ENCODE data around the gene PALM. TPM values are rescaled to one million over a fixed set of nuclear protein-coding genes. Genes with fewer than 3 reads are reported as not detected.

PALM gene
- total RNA-seq, 2 experiments from 2014 or later = 1.2 TPM; not detected in 1

DNA sequence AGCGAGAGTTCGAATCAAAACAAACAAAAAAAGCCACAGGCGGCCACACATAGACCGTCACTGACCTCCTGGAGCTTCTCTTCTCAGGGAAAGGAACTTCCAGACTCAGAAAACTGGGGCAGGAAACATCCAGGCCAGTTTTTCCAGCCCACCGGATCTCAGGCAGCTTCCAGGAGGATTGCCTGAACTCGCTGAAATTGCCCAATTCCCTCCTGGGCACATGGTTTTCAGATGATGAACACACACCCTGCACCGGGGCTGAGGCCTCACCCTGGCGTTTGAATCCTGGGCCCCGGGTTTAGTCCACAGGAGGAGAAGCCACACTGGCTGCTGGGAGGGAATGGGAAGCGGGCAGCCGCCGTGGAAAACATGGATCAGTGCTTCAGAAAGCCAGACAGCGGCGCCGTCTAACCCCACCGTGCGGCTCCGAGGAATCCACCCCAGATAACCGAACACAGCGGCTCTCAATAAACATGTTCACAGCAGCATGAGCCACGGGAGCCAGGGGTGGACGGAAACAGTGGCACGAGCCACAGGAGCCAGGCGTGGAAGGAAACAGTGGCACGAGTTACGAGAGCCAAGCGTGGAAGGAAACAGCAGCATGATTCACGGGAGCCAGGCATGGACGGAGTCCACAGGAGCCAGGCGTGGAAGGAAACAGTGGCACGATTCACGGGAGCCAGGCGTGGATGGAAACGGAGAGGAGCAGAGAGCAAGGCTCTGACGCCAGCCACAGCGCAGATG lies 70.3 kb downstream of the PALM start:
- H3K79me2 ChIP-seq (ENCODE audit: insufficient read depth, low read depth, low read length) = no peaks in the 10 kb centered on the region
- intact Hi-C loops (cut with micrococcal nuclease; ENCODE audit: unreplicated experiment) = no loop called here
- no peaks in the 10 kb centered on the region for H3K36me3 ChIP-seq (ENCODE audit: insufficient read depth, low read length)
- TF ChIP-seq EZH2phosphoT487 (IDR thresholded peaks at IDR 0.05; ENCODE audit: borderline replicate concordance, low read depth, low read length) = no peak
- TF ChIP-seq, protein P1, sequence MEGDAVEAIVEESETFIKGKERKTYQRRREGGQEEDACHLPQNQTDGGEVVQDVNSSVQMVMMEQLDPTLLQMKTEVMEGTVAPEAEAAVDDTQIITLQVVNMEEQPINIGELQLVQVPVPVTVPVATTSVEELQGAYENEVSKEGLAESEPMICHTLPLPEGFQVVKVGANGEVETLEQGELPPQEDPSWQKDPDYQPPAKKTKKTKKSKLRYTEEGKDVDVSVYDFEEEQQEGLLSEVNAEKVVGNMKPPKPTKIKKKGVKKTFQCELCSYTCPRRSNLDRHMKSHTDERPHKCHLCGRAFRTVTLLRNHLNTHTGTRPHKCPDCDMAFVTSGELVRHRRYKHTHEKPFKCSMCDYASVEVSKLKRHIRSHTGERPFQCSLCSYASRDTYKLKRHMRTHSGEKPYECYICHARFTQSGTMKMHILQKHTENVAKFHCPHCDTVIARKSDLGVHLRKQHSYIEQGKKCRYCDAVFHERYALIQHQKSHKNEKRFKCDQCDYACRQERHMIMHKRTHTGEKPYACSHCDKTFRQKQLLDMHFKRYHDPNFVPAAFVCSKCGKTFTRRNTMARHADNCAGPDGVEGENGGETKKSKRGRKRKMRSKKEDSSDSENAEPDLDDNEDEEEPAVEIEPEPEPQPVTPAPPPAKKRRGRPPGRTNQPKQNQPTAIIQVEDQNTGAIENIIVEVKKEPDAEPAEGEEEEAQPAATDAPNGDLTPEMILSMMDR (conservative IDR thresholded peaks at IDR 0.05; ENCODE audit: low read length) = no peak
- H2AFZ ChIP-seq (ENCODE audit: low read length) = no peak overlapping the region
- no TSS peak for BruUV-seq (replicated peaks)
- H3K4me2 ChIP-seq (ENCODE audit: low read length) = no peak overlapping the region
- DNase-seq (ENCODE audit: low spot score) = no peak
- no peaks in the 10 kb centered on the region for H3K9me2 ChIP-seq (ENCODE audit: insufficient read depth, low read length)
- ChIA-PET CTCF (ENCODE audit: unreplicated experiment) (no interaction called here), POLR2A (no interaction called here)
- no peaks in the 10 kb centered on the region for H4K20me1 ChIP-seq (ENCODE audit: insufficient read depth, low read length)
- no peak overlapping the region for H3K4me3 ChIP-seq (ENCODE audit: low read depth, low read length, poor library complexity, severe bottlenecking)
- no peaks in the 10 kb centered on the region for H3K4me1 ChIP-seq (ENCODE audit: insufficient read depth, low read length, poor library complexity, severe bottlenecking)
- H3K9me3 ChIP-seq (ENCODE audit: low read length) = no peaks in the 10 kb centered on the region
- H3K27ac ChIP-seq (ENCODE audit: low read depth, low read length, poor library complexity, severe bottlenecking) = no peak overlapping the region

DNA sequence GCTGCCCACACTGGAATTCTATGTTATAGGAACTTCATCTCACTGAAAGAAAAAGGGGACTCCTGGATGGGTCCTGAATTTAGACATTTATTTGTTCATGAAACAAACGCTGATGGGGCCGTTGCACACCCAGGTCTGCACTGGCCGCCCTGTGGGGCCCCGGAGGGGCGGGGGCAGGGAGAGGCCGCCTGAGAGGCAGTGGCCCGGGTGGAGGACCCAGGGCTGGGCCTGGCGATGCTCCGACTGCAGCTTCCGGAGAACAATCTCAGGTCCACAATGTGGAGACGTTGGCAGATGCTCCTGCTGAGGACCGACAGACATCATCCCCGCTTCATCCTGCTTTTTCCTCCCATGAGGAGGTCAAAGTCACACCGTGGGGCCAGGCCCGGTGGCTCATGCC lies 72.2 kb downstream of the PALM start:
- BruUV-seq (replicated peaks) = no TSS peak
- no peaks in the 10 kb centered on the region for H3K36me3 ChIP-seq (ENCODE audit: insufficient read depth, low read length)
- no peaks in the 10 kb centered on the region for H3K79me2 ChIP-seq (ENCODE audit: insufficient read depth, low read depth, low read length)
- H2AFZ ChIP-seq (ENCODE audit: low read length) = no peak overlapping the region
- H3K9me2 ChIP-seq (ENCODE audit: insufficient read depth, low read length) = no peaks in the 10 kb centered on the region
- H4K20me1 ChIP-seq (ENCODE audit: insufficient read depth, low read length) = no peaks in the 10 kb centered on the region
- H3K4me2 ChIP-seq (ENCODE audit: low read length) = no peak overlapping the region
- H3K27ac ChIP-seq (ENCODE audit: low read depth, low read length, poor library complexity, severe bottlenecking) = no peak overlapping the region
- TF ChIP-seq EZH2phosphoT487 (IDR thresholded peaks at IDR 0.05; ENCODE audit: borderline replicate concordance, low read depth, low read length) = no peak
- TF ChIP-seq, protein P1 (conservative IDR thresholded peaks at IDR 0.05; ENCODE audit: low read length) = no peak
- no peak for DNase-seq (ENCODE audit: low spot score)
- ChIA-PET CTCF (ENCODE audit: unreplicated experiment) (no interaction called here), POLR2A (no interaction called here)
- no peak overlapping the region for H3K4me3 ChIP-seq (ENCODE audit: low read depth, low read length, poor library complexity, severe bottlenecking)
- H3K4me1 ChIP-seq (ENCODE audit: insufficient read depth, low read length, poor library complexity, severe bottlenecking) = no peaks in the 10 kb centered on the region
- intact Hi-C loops (cut with micrococcal nuclease; ENCODE audit: unreplicated experiment) = no loop called here
- H3K9me3 ChIP-seq (ENCODE audit: low read length) = no peaks in the 10 kb centered on the region

DNA sequence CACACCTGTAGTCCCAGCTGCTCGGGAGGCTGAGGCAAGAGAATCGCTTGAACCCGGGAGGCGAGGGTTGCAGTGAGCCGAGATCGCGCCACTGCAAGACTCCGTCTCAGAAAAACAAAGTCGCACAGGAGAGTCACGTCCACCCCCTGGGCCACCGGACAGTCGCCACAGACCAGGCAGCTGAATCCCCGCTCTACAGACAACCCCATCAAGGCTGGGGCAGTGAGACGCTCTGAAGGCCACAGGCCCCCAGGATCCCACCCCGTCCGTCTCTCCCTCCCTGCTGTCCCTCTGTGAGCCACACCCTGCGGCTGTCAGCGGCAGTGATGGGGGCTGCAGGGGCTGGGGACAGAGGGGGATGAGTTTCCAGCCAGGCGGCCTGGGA lies 73.1 kb downstream of the PALM start:
- H3K4me1 ChIP-seq (ENCODE audit: insufficient read depth, low read length, poor library complexity, severe bottlenecking) = no peaks in the 10 kb centered on the region
- H4K20me1 ChIP-seq (ENCODE audit: insufficient read depth, low read length) = no peaks in the 10 kb centered on the region
- H3K9me2 ChIP-seq (ENCODE audit: insufficient read depth, low read length) = no peaks in the 10 kb centered on the region
- TF ChIP-seq, protein P1 (conservative IDR thresholded peaks at IDR 0.05; ENCODE audit: low read length) = no peak
- no peak for TF ChIP-seq EZH2phosphoT487 (IDR thresholded peaks at IDR 0.05; ENCODE audit: borderline replicate concordance, low read depth, low read length)
- POLR2A ChIA-PET = no interaction called here
- no peak overlapping the region for H3K27ac ChIP-seq (ENCODE audit: low read depth, low read length, poor library complexity, severe bottlenecking)
- no peak overlapping the region for H3K4me3 ChIP-seq (ENCODE audit: low read depth, low read length, poor library complexity, severe bottlenecking)
- no peak for DNase-seq (ENCODE audit: low spot score)
- no peaks in the 10 kb centered on the region for H3K36me3 ChIP-seq (ENCODE audit: insufficient read depth, low read length)
- intact Hi-C loops (cut with micrococcal nuclease; ENCODE audit: unreplicated experiment) = no loop called here
- H3K79me2 ChIP-seq (ENCODE audit: insufficient read depth, low read depth, low read length) = no peaks in the 10 kb centered on the region
- CTCF ChIA-PET (ENCODE audit: unreplicated experiment) = interaction anchor here (0.6 kb wide), 1 partner anchor 119 kb away, joined by 3 read pairs; the partner anchor contains the start of gene RNF126
- no peaks in the 10 kb centered on the region for H3K9me3 ChIP-seq (ENCODE audit: low read length)
- H3K4me2 ChIP-seq (ENCODE audit: low read length) = no peak overlapping the region
- no TSS peak for BruUV-seq (replicated peaks)
- no peak overlapping the region for H2AFZ ChIP-seq (ENCODE audit: low read length)
